BE2C (cell line): Measurements from ENCODE around the gene WDR72.

Source experiments
- DNase-seq: peaks from one replicate; pipeline ENCODE4 v3.0.0-alpha.2; 2020
- H3K27me3 ChIP-seq: fragments of 250-450 bp; sonication (Bioruptor Pico); 2 replicates; pipeline ENCODE4 v1.5.1; 2020; ENCODE audit warnings: mild to moderate bottlenecking
- H3K36me3 ChIP-seq: fragments of 250-450 bp; sonication (Bioruptor Pico); 2 replicates; pipeline ENCODE4 v1.5.1; 2020; ENCODE audit warnings: mild to moderate bottlenecking
- H3K4me1 ChIP-seq: fragments of 250-450 bp; sonication (Bioruptor Pico); 2 replicates; pipeline ENCODE4 v1.5.1; 2020
- H3K4me3 ChIP-seq: 2 replicates; pipeline ENCODE4 v1.5.1; 2011; ENCODE audit warnings: low read depth, low read length
- H3K9me3 ChIP-seq: fragments of 250-450 bp; sonication (Bioruptor Pico); 2 replicates; pipeline ENCODE4 v1.5.1; 2020
- TF ChIP-seq, protein P1 (sequence below): IDR thresholded peaks from 2 replicates; pipeline ENCODE4 v1.5.1; 2012; ENCODE audit warnings: mild to moderate bottlenecking, low read depth, low read length

Gene WDR72

DNA sequence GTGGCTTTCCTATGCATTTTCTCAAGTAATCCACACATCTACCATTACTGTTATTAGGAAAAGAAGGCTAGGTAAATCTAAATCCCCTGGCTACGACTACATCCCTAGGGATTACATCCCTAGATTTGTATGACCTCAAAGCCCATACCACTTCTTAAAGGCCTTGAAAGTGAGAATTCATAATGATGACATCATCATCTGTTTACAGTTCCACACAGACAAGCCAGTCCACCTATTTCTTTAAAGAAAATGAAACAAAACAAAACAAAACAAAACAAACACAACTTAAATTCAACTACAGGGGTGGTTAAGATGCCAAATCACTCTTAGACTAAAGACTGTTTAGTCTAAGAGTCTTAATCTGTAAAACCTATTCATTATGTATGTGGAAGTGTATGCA, 5.7 kb downstream of the WDR72 start:
- H3K9me3 ChIP-seq, result no peaks in the 10 kb centered on the region
- TF ChIP-seq, protein P1, sequence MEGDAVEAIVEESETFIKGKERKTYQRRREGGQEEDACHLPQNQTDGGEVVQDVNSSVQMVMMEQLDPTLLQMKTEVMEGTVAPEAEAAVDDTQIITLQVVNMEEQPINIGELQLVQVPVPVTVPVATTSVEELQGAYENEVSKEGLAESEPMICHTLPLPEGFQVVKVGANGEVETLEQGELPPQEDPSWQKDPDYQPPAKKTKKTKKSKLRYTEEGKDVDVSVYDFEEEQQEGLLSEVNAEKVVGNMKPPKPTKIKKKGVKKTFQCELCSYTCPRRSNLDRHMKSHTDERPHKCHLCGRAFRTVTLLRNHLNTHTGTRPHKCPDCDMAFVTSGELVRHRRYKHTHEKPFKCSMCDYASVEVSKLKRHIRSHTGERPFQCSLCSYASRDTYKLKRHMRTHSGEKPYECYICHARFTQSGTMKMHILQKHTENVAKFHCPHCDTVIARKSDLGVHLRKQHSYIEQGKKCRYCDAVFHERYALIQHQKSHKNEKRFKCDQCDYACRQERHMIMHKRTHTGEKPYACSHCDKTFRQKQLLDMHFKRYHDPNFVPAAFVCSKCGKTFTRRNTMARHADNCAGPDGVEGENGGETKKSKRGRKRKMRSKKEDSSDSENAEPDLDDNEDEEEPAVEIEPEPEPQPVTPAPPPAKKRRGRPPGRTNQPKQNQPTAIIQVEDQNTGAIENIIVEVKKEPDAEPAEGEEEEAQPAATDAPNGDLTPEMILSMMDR, result no peak
- H3K27me3 ChIP-seq, result no peaks in the 10 kb centered on the region; the same call in 1 of the 2 replicates
- no peak overlapping the region for H3K4me3 ChIP-seq
- no peak for DNase-seq
- H3K4me1 ChIP-seq, result no peaks in the 10 kb centered on the region
- H3K36me3 ChIP-seq, result no peaks in the 10 kb centered on the region

DNA sequence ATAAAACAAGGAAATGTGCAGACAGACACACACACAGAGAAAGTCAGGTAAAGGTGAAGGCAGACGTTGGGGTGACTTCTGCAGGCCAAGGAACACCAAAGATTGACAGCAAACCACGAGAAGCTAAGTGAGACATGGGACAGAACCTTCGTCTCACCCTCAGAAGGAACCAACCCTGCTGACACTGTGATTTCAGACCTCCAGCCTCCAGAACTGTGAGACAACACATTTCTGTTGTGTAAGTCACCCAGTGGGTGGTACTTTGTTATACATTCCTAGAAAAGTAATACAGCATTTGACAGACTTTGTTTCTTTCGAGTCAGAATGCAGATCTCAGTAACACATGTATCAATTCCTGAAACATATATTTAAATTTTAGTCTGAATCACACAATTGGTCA, 7.1 kb downstream of the WDR72 start:
- Histone ChIP-seq H3K36me3 (no peaks in the 10 kb centered on the region), H3K4me3 (no peak overlapping the region), H3K27me3 (no peaks in the 10 kb centered on the region; the same call in 1 of the 2 replicates), H3K9me3 (no peaks in the 10 kb centered on the region), H3K4me1 (no peaks in the 10 kb centered on the region)
- no peak for DNase-seq
- TF ChIP-seq, protein P1, result no peak

DNA sequence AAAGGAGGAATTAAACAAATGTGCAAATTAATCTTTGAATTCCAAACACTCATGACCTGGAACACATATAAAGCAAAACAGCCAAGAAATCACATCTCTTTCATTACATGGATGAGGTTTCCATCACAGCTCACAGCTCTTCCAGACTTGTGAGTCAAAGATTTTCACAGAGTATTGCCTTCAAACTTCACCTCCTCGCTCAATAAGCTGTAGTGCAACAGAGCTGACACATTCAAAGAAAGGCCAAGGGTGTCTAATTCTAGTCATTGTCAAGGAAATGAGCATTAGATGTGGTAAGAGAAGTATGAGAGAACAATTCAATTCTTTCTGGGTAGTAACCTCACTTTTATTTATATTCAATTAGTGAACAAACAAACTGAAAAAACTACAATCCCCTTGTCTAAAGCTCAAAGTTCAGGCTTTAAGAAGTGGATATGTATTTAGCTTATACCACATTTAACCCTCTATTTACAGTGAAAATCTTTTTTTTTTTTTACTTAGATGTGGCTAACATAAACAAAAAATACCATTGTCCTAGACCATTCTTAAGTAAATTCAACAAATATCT, 11.9 kb downstream of the WDR72 start:
- TF ChIP-seq, protein P1, result no peak
- H3K36me3 ChIP-seq, result no peaks in the 10 kb centered on the region
- no peaks in the 10 kb centered on the region for H3K4me1 ChIP-seq
- H3K4me3 ChIP-seq, result no peak overlapping the region
- no peak for DNase-seq
- H3K9me3 ChIP-seq, result no peaks in the 10 kb centered on the region
- no peaks in the 10 kb centered on the region; the same call in 1 of the 2 replicates for H3K27me3 ChIP-seq

DNA sequence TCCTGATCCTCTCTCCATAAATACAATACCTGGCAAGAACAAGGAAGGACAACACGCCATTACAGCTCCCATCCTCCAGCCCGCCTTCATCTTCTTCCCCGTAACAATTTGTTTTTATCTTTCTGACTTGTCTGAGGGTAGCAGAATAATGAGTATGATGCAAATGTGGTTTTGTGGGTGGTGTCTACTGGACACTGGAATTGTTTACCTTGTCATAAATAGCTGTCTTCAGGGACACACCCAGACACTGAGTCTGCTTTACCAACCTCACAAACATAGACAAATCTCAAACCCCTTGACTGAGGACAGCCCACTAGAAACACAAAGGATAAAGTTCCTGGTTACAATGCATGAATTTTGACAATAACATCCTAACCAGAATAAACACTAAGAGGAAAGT, 13.4 kb downstream of the WDR72 start:
- peaks cover 7% of the 10 kb centered on the region for H3K27me3 ChIP-seq
- DNase-seq, result no peak

DNA sequence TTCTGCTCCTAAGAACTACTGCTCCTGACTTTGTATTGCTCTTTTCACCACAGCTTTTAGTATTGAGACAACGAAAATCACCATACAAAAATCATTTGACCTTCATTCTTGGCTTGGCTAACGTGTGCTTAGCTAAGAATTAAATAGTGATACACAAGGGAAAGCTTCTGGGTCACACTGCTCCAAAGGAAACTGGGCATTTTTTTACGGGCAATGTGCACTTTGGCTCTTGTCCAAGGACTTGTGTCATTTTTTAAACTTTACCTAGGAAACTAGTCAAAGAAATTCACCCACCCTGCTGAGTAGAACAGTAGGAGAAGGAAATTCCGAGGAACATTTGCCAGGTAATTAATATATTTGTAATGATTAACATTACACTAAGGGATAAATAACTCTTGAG, 19.8 kb downstream of the WDR72 start:
- DNase-seq, result no peak
- H3K4me3 ChIP-seq, result no peak overlapping the region

More for the DNA sequence above, 13.4 kb downstream of the WDR72 start:
- Histone ChIP-seq H3K4me3 (no peak overlapping the region), H3K36me3 (no peaks in the 10 kb centered on the region), H3K9me3 (no peaks in the 10 kb centered on the region), H3K4me1 (no peaks in the 10 kb centered on the region)
- TF ChIP-seq, protein P1, result no peak

DNA sequence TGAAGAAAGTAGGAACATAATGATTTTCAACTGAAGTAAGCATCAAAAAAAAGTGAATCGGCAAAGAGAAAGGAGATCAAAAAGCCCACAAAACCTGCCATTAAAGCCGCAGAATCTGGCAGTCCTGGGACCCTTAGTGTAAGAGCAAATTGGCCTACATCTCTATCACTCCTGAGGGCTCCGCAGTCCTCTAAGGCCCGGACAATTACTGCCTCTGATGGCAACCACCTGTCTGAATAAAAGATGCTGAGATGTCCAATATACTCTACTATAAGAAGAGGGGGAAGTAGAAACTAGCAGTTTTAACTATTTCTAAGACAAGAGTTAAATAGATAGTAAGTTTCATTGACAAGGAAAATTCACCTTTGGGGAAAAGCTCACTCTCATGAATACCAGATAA, 20.3 kb downstream of the WDR72 start:
- DNase-seq, result no peak
- TF ChIP-seq, protein P1, result no peak
- no peaks in the 10 kb centered on the region for H3K36me3 ChIP-seq
- H3K27me3 ChIP-seq, result peaks cover 19% of the 10 kb centered on the region
- no peak overlapping the region for H3K4me3 ChIP-seq
- H3K9me3 ChIP-seq, result no peaks in the 10 kb centered on the region
- H3K4me1 ChIP-seq, result no peaks in the 10 kb centered on the region

More for the DNA sequence above, 19.8 kb downstream of the WDR72 start:
- Histone ChIP-seq H3K27me3 (peaks cover 19% of the 10 kb centered on the region), H3K36me3 (no peaks in the 10 kb centered on the region), H3K4me1 (no peaks in the 10 kb centered on the region), H3K9me3 (no peaks in the 10 kb centered on the region)
- TF ChIP-seq, protein P1, result no peak
